HG02678 (cell line): ENCODE data around the gene EDNRA.
"Not testable (repeated sequence)": the region's sequence is repeated elsewhere in the genome, so short reads cannot be mapped to it uniquely, and the experiment has no call there.

ENCODE experiments used
- ATAC-seq: cut with Tn5 transposase; IDR thresholded peaks from one replicate; pipeline ENCODE4 v1.9.1; 2021; ENCODE audit warnings: mild to moderate bottlenecking, moderate library complexity; ENCODE audit not compliant: unreplicated experiment

Gene EDNRA

GRCh38 chr4:147480891-147481576, at the start of gene EDNRA:
EDNRA (plus strand) TSS chr4:147481097; CDS start chr4:147485682, 4,585 bp downstream.
- ATAC-seq = no peak

DNA sequence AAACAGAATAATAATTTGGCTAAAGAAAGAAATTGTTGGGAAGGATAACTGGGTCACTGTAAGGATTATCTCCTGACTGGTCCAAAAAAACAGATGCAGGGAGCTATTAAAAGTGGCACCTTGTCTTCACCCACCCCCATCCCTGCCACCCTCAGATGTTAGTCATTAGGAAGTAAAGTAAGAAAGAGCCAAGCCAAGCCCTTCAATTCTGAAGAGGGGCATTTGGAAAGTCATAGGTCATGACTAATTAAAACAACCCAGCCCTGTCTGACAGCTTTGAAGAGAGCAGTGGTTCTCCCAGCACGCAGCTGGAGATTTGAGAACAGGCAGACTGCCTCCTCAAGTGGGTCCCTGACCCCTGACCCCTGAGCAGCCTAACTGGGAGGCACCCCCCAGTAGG, 46.5 kb upstream of the EDNRA start:
- ATAC-seq = not testable (repeated sequence)

DNA sequence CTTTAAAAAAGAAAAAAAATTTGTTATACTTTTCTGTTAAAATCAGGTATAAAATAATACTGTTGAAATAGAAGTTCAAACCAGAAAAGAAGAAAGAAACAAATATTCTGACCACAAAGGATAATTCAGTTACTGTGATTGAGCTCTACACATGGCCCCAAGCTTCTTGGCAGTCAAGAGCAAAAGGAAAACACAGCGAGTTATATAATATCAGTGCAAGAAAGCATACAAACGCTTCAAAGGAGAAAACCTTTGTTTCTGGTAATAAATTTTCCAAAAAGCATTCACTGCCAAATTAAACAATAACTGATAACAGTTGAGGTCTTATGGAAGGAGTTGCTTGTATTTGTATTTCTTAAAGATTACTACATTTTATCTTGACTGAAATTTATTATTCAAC, 40.5 kb upstream of the EDNRA start:
- ATAC-seq = no peak

DNA sequence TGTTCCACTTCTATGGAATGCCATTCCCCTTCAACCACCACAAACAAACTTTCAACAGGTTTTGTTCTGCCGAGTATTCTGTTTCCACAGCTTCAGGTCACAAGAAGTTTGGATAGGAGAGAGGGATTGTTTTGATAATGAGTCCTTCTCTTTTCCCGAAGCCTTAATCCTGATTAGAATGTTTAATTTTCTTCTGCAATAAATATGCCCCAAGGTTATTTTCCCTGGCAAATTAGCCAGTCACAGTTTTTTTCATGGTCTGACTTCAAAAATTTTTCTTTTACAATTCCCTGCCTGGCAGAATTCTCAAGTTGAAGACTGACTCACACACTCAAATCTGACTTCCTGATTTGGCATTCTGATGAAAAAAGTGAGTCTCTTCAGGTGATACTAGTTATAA, 33.1 kb upstream of the EDNRA start:
- no peak for ATAC-seq

- no peak for ATAC-seq
These were observed 27.2 kb upstream of the EDNRA start for GRCh38 chr4:147453561-147454141.

- ATAC-seq = no peak
These were observed 24.2 kb upstream of the EDNRA start for GRCh38 chr4:147456706-147457105.

- no peak for ATAC-seq
These were observed 19.7 kb upstream of the EDNRA start for GRCh38 chr4:147461161-147461560.

GRCh38 chr4:147463065-147463464, 17.8 kb upstream of the EDNRA start:
- ATAC-seq = no peak

GRCh38 chr4:147465461-147465860, 15.4 kb upstream of the EDNRA start:
- ATAC-seq = no peak

GRCh38 chr4:147477439-147477838, 3.5 kb upstream of the EDNRA start:
- ATAC-seq = no peak

DNA sequence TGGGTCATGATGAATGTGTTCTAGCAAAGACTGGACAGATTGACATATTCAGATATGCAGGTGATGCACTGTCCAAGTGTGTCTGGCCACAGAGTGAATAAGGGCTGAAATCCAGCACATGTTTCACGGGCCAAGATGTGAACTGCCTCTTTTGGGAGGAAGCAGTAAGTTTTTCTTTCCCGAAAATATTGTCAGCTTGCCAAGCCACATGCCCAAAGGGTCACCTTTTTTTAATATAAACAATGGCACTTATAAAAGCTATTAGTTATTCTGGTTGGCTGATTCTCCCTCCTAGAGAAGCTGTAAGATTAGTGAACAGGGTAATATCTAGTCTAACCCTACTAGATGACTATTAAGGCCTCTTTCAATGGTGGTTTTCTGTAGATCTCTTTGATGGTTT, 1.5 kb upstream of the EDNRA start:
- no peak for ATAC-seq

DNA sequence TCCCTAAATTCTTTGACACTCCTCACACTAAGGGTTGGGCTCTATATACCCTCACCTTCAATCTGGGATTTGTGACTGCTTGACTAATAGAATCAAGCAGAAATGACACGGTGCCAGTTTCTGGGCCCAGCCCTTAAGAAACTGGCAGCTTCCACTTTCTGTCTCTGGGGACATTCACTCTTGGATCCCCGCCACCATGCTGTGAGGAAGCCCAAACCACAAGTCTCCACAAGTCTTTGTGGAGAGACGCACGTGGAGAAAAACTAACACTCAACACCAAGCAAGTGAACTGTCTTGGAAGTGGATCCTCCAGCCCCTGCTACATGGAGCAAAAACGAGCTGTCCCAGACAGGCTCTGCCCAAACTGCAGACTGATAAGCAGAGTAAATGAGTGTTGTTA, 1.1 kb upstream of the EDNRA start:
- no peak for ATAC-seq

- ATAC-seq = no peak
These were observed 401 bp upstream of the EDNRA start for GRCh38 chr4:147480502-147480890.

DNA sequence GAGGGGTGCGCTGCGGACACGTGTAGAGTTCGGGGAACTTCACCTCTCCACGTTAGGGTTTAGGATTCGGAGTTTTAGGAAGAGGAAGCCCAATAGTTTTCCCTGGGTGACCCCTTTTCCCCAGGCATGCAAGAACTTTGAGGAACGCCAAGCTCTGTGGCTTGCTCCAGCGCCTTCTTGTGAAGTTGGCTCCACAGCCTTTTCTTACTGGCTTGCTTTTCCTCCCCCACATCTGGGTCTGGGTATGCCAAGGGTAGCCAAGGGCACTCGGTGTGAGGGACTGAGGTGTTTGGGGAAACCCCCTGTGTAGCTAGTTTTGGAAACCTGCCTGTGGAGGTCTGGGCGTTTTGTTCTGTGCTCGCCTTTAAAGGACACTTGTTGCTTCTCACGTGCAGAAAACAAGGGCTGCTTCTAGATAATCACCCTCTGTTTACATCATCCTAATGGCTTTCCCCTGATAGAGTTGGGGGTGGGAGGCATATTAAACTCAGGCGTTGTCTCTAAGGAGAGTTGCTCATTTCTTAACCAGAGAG, 746 bp downstream of the EDNRA start:
- no peak for ATAC-seq

DNA sequence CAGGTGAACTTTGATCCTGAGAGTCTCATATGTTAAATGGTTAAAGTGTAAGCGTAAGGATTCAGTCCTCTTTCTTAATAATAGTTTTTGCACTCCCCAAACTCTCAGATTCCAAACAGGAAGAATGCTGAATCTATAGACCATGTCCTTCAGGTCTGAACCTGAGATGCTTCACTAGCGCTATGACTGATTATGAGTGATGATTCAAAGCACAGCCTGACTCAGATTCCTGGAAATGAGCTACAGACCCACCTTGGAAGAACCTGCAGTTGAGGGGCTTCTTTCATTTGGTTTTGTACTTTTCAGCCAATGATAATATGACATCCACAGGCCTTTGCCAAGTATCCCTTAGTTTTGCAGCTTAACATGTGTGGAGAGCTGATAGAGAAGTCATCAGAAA, 1.4 kb downstream of the EDNRA start:
- ATAC-seq = no peak

DNA sequence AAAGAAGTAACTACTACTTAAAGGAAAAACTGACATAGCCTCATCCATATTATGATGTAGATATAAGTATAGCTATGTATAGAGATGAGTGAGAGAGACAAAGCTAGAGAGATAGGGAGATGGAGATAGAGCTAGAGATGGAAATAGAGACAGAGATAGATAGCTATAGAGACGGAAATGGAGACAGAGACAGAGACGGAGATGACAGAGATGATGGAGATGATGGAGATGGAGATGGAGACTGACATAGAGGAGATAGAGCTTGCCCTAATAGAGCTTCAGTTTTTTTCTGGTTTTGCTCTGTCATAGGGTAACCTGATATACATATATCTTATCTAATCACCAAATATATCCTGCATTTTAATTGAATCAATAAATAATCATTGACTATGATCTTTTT, 4.3 kb downstream of the EDNRA start:
- no peak for ATAC-seq

GRCh38 chr4:147487616-147488015, 6.7 kb downstream of the EDNRA start:
- ATAC-seq = no peak

GRCh38 chr4:147488556-147488955, 7.7 kb downstream of the EDNRA start:
- ATAC-seq = no peak

DNA sequence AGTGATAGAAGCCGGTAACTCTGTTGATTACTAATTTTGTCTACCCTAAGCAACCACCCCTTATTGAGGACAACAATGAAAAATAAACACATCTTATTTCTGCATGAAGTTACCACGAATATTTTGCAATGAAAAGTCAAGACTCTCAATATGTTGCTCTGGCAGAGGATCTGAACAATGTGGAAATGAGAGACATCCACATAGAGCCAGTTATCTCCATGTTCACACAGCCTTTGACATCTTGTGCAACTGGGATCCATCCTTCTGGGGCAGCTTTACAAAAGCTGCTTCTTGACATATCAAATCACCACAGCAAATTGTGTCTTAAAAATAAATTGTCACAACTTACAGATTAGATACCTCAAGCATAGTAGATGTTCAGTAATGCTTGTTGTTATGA, 10.2 kb downstream of the EDNRA start:
- no peak for ATAC-seq

GRCh38 chr4:147492306-147492705, 11.4 kb downstream of the EDNRA start:
- no peak for ATAC-seq

- ATAC-seq = no peak
These were observed 11.9 kb downstream of the EDNRA start for GRCh38 chr4:147492761-147493160.

- ATAC-seq = no peak
These were observed 12.4 kb downstream of the EDNRA start for GRCh38 chr4:147493307-147493706.

- ATAC-seq = no peak
These were observed 13.4 kb downstream of the EDNRA start for GRCh38 chr4:147494301-147494700.
